Measurements from ENCODE around the gene DLEU7. TPM values are rescaled to one million over a fixed set of nuclear protein-coding genes. Genes with fewer than 3 reads are reported as not detected.

DLEU7 gene
- total RNA-seq, 1 donor from 2014 or later: not detected

GRCh38 chr13:50842251-50842989, 1.1 kb downstream of the DLEU7 start:
- H3K27me3 ChIP-seq (ENCODE audit: control insufficient read depth, insufficient read depth, low read length): peaks cover 10% of the 10 kb centered on the region
- TF ChIP-seq CTCF (IDR thresholded peaks at IDR 0.05; ENCODE audit: insufficient read depth, low read length, poor library complexity, severe bottlenecking): no peak
- H3K4me3 ChIP-seq (ENCODE audit: low read depth, low read length): no peak overlapping the region
- no peaks in the 10 kb centered on the region for H3K36me3 ChIP-seq (ENCODE audit: control insufficient read depth, insufficient read depth, low read length)
- DNase-seq (ENCODE audit: low read depth): no peak

- no peak for DNase-seq (ENCODE audit: low read depth)
- Histone ChIP-seq H3K4me3 (ENCODE audit: low read depth, low read length) (no peak overlapping the region), H3K27me3 (ENCODE audit: control insufficient read depth, insufficient read depth, low read length) (peaks cover 10% of the 10 kb centered on the region), H3K36me3 (ENCODE audit: control insufficient read depth, insufficient read depth, low read length) (no peaks in the 10 kb centered on the region)
- TF ChIP-seq CTCF (IDR thresholded peaks at IDR 0.05; ENCODE audit: insufficient read depth, low read length, poor library complexity, severe bottlenecking): no peak
Measured at GRCh38 chr13:50841786-50842185, 1.7 kb downstream of the DLEU7 start.

- no peak for DNase-seq (ENCODE audit: low read depth)
- no peak overlapping the region for H3K4me3 ChIP-seq (ENCODE audit: low read depth, low read length)
- TF ChIP-seq CTCF (IDR thresholded peaks at IDR 0.05; ENCODE audit: insufficient read depth, low read length, poor library complexity, severe bottlenecking): no peak
- no peaks in the 10 kb centered on the region for H3K36me3 ChIP-seq (ENCODE audit: control insufficient read depth, insufficient read depth, low read length)
- peaks cover 10% of the 10 kb centered on the region for H3K27me3 ChIP-seq (ENCODE audit: control insufficient read depth, insufficient read depth, low read length)
Measured at GRCh38 chr13:50840284-50840683, 3.2 kb downstream of the DLEU7 start.

GRCh38 chr13:50839828-50840227, 3.7 kb downstream of the DLEU7 start:
- no peak for DNase-seq (ENCODE audit: low read depth)
- Histone ChIP-seq H3K4me3 (ENCODE audit: low read depth, low read length) (no peak overlapping the region), H3K27me3 (ENCODE audit: control insufficient read depth, insufficient read depth, low read length) (peaks cover 10% of the 10 kb centered on the region), H3K36me3 (ENCODE audit: control insufficient read depth, insufficient read depth, low read length) (no peaks in the 10 kb centered on the region)
- TF ChIP-seq CTCF (IDR thresholded peaks at IDR 0.05; ENCODE audit: insufficient read depth, low read length, poor library complexity, severe bottlenecking): no peak

GRCh38 chr13:50838701-50839100, 4.8 kb downstream of the DLEU7 start:
- DNase-seq (ENCODE audit: low read depth): no peak
- no peak for TF ChIP-seq CTCF (IDR thresholded peaks at IDR 0.05; ENCODE audit: insufficient read depth, low read length, poor library complexity, severe bottlenecking)
- peaks cover 10% of the 10 kb centered on the region for H3K27me3 ChIP-seq (ENCODE audit: control insufficient read depth, insufficient read depth, low read length)
- H3K4me3 ChIP-seq (ENCODE audit: low read depth, low read length): no peak overlapping the region
- no peaks in the 10 kb centered on the region for H3K36me3 ChIP-seq (ENCODE audit: control insufficient read depth, insufficient read depth, low read length)

GRCh38 chr13:50838031-50838430, 5.5 kb downstream of the DLEU7 start:
- no peak overlapping the region for H3K4me3 ChIP-seq (ENCODE audit: low read depth, low read length)
- TF ChIP-seq CTCF (IDR thresholded peaks at IDR 0.05; ENCODE audit: insufficient read depth, low read length, poor library complexity, severe bottlenecking): no peak
- H3K27me3 ChIP-seq (ENCODE audit: control insufficient read depth, insufficient read depth, low read length): peaks cover 4% of the 10 kb centered on the region
- no peaks in the 10 kb centered on the region for H3K36me3 ChIP-seq (ENCODE audit: control insufficient read depth, insufficient read depth, low read length)
- DNase-seq (ENCODE audit: low read depth): no peak

All from kidney epithelial cell (primary cell).